Kidney tubule cell (primary cell): ENCODE results near the gene RHCE.
A peak's percentile ranks its signal among the peaks of the same experiment; 100 is the strongest.
"Not testable (repeated sequence)": the region's sequence is repeated elsewhere in the genome, so short reads cannot be mapped to it uniquely, and the experiment has no call there.

ENCODE experiments used
- DNase-seq: peaks from one replicate; pipeline ENCODE4 v3.0.0-alpha.2; 2018; ENCODE audit warnings: low spot score

The RHCE gene

GRCh38 chr1:25398079-25398478, 22.5 kb downstream of the RHCE start:
- DNase-seq: not testable (repeated sequence)

GRCh38 chr1:25397549-25397948, 23.1 kb downstream of the RHCE start:
- DNase-seq: not testable (repeated sequence)

GRCh38 chr1:25392841-25393240, 27.8 kb downstream of the RHCE start:
- DNase-seq: no peak

- DNase-seq: not testable (repeated sequence)
Measured at GRCh38 chr1:25389721-25390120, 30.9 kb downstream of the RHCE start.

GRCh38 chr1:25388691-25389090, 31.9 kb downstream of the RHCE start:
- DNase-seq: not testable (repeated sequence)

- DNase-seq: not testable (repeated sequence)
Measured at GRCh38 chr1:25387096-25387495, 33.5 kb downstream of the RHCE start.

- DNase-seq: not testable (repeated sequence)
Measured at GRCh38 chr1:25383875-25384274, 36.8 kb downstream of the RHCE start.

GRCh38 chr1:25383090-25383489, 37.5 kb downstream of the RHCE start:
- DNase-seq: not testable (repeated sequence)

GRCh38 chr1:25382543-25382942, 38.1 kb downstream of the RHCE start:
- DNase-seq: not testable (repeated sequence)

- DNase-seq: not testable (repeated sequence)
Measured at GRCh38 chr1:25378367-25378766, 42.3 kb downstream of the RHCE start.

- DNase-seq: not testable (repeated sequence)
Measured at GRCh38 chr1:25371757-25372156, 48.9 kb downstream of the RHCE start.

GRCh38 chr1:25369691-25370271, 50.8 kb downstream of the RHCE start:
- not testable (repeated sequence) for DNase-seq

GRCh38 chr1:25369241-25369640, 51.4 kb downstream of the RHCE start:
- no peak for DNase-seq

GRCh38 chr1:25362634-25363559, 57.7 kb downstream of the RHCE start:
- not testable (repeated sequence) for DNase-seq

GRCh38 chr1:25361901-25362300, 58.7 kb downstream of the RHCE start:
- DNase-seq: no peak

- DNase-seq: peak; percentile 67
Measured at GRCh38 chr1:25360596-25361581, 59.7 kb downstream of the RHCE start.

GRCh38 chr1:25356848-25357247, 63.8 kb downstream of the RHCE start:
- no peak for DNase-seq

GRCh38 chr1:25356441-25356840, 64.2 kb downstream of the RHCE start:
- no peak for DNase-seq

- DNase-seq: no peak
Measured at GRCh38 chr1:25355841-25356395, 64.7 kb downstream of the RHCE start.

GRCh38 chr1:25349606-25350005, 71.0 kb downstream of the RHCE start:
- DNase-seq: no peak

GRCh38 chr1:25347556-25347955, 73.1 kb downstream of the RHCE start:
- no peak for DNase-seq

- peak; percentile 31 for DNase-seq
Measured at GRCh38 chr1:25343872-25344271, 76.8 kb downstream of the RHCE start.
